GM19468 (cell line): Measurements from ENCODE around the gene CSF1R.
"Not testable (repeated sequence)": the region's sequence is repeated elsewhere in the genome, so short reads cannot be mapped to it uniquely, and the experiment has no call there.

Experiments used
- ATAC-seq: cut with Tn5 transposase; IDR thresholded peaks from one replicate; pipeline ENCODE4 v1.9.1; 2021; ENCODE audit warnings: mild to moderate bottlenecking, moderate library complexity, moderate number of reproducible peaks; ENCODE audit not compliant: unreplicated experiment; ENCODE audit errors: extremely low read depth

Gene CSF1R

DNA sequence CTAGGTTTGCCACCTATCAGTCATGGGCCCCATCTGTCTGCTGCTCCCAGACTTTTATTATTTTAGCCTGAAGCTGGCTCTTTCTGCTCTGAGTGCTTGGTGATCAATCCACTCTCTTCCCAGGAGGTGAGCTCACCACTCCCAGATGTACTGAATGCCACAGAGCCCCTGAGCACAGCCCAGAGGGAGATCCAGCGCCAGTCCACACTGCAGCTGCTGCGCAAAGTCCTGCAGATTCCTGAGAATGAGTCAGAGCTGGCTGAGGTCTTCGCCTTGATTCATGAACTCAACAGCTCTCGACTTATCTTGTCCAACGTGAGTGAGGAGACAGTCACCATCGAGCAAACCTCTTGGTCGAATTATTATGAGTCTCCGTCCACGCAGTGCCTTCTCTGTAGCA is 49.8 kb downstream of the CSF1R start:
- ATAC-seq: no peak

DNA sequence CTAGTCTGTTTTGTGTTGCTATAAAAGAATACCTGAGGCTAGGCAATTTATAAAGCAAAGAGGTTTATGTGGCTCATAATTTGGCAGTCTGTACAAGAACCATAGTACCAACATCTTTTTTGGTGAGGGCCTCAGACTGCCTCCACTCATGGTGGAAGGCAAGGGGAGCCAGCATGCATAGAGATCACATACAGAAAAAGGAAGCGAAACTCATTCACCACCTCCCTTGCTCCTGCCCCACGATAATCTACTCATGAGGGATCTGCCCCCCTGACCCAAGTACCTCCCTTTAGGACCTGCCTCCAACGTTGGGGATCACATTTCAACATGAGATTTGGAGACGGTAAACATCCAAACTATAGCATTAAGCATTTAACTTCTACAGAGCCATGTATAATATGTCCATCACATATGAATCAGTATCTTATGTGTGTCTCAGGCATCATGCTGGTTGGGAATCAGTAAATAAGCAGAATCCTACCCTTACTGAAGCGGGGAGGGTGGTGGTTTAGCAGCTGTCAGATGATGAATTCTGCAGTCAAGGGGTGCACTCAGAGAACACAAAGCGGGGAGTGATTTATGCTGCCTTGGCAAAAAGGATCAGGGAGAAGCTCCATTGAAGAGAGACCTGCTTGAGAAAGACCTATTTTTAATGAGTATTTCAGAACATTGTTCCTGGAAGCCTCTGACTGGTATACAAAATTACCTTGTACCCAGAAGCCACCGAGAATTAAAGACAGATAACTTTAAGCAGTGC is 51.0 kb downstream of the CSF1R start:
- no peak for ATAC-seq

DNA sequence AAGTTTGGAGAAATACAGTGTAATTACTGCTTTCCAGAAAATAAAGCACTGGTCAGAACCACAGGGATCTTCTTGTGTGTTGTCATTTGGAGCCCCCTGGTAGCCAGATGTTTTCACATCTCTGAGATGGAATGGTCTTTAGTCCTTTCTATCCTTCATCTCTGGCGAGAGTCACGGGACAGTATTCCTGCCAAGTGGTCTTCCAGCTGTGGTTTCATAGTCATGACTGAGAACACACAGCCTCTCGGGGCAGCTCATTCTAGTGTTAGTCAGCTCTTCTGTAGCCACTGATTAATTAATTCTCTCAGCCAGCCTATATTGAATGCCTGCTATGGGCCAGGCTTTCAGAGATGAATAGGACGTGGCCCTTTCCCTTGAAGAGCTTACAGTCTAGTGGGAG is 51.7 kb downstream of the CSF1R start:
- ATAC-seq: no peak

DNA sequence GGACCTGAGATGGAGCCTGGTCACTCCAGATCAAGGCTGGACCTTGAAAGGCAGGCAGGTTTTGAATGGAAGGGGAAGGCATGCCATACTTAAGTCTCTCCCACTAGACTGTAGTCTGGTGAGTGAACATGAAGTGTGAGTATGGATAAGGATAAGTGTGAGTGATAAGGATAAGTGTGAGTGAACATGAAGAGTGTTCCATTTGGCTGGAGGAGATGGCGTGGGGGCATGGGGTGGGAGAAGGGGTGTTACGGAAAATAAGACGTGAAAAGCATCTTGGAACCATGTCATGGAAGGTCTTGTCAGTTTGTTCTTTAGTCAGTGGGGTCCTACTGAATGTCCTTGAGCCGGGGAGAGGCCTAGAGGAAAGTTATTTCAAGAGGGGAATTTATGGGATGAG is 53.0 kb downstream of the CSF1R start:
- ATAC-seq: no peak

DNA sequence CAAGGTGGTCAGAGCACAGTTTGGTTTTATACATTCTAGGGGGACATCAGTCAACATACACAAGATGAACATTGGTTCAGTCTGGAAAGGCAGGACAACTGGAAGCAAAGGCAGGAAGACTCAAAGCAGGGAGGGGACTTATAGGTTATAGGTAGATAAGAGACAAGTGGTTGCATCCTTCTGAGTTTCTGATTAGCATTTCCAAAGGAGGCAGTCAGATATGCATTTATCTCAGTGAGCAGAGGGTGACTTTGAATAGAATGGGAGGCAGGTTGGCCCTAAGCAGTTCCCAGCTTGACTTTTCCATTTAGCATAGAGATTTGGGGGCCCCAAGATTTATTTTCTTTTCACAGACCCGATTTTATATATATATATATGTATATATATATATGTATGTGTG is 58.3 kb downstream of the CSF1R start:
- not testable (repeated sequence) for ATAC-seq

DNA sequence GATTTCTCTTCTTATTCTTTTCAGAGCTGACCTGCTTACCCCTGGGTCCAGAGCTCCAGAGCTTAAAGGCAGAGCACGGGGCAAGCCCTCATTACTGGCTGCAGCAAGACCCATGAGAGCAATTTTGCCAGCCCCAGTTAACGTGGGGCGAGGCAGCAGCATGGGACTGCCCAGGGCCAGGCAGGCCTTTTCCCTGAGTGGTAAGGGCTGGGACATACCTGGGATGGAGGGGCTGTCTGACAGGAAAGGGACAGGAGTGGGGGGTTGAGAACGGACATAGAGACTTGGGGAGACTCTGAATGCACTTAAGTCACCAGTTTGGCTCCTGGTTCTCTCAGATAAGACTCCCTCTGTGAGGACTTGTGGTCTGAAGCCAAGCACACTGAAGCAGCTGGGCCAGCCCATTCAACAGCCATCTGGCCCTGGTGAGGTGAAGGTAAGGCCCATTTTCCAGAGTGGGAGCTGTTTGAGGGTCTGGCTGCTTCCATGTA is 59.6 kb downstream of the CSF1R start:
- ATAC-seq: no peak

DNA sequence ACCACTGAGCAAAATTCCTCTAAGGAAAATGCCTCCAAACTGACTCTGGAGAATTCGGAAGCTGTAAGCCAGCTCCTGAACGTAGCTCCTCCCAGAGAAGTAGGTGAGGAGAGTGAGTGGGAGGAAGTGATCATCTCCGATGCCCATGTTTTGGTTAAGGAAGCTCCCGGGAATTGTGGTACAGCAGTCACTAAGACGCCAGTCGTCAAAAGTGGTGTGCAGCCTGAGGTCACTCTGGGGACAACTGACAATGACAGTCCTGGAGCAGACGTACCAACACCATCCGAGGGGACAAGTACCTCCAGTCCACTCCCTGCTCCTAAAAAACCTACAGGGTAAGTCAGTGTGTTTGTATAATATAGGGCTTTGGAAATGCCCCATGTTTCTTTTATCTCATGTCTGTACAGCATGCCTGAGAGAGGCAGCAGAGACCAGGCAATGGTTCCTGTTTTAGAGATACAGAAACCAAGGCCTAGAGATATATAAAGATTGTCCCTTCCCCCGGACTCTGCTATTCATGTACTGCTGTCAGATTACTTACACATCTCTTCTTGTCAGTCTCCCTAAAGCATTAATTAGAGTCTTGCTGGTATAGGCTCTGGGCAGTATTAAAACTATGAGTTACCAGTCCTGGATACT is 61.9 kb downstream of the CSF1R start:
- no peak for ATAC-seq

DNA sequence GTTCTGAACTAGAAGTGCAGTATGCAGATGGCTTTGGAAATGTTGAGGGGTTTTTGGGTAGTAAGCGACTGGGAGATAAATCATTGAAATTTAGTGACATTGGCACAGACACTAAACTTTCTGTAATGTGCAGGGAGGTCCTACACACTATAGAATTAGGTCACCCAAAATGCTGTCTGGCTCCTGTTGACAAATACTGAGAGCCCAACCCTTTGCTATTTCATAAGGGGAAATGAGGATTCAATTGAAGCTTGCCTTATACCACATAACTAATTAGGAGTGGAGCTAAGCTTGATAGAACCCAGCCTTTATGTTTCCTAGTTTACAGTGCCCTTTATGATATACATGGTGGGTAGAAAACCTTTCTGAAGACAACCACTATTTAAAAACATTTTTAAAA is 63.2 kb downstream of the CSF1R start:
- no peak for ATAC-seq

DNA sequence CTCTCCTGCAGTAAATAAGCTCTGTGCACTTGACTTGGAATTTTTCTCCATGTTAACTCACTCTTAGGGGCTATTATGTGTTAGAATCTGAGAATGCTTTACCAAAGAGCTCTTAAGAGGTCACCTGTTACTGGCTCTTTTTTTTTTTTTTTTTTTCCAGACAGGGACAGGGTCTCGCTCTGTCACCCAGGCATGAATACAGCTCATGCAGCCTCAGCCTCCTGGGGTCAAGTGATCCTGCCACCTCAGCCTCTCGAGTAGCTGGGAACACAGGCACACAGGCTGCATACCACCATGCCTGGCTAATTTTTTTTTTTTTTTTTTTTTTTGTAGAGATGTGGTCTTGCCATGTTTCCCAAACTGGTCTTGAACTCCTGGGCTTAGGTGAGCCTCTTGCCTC is 63.7 kb downstream of the CSF1R start:
- no peak for ATAC-seq

DNA sequence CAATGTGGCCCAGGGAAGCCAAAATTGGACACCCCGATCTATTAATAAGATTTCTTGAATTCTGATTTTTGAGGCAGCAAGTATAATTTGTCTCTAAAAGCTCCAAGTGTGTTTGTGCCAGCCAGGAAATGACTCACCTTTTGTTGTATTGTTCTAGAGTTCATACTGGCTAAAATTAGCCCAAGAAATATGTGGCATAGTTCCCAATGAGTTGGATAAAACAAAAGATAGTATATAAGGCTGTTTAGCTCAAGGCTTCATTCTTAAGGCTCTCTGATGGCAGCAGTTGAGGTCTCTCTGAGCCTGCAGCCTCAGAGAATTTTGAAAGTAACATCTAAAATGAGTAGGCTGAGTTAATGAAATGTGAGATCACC is 64.2 kb downstream of the CSF1R start:
- ATAC-seq: no peak

DNA sequence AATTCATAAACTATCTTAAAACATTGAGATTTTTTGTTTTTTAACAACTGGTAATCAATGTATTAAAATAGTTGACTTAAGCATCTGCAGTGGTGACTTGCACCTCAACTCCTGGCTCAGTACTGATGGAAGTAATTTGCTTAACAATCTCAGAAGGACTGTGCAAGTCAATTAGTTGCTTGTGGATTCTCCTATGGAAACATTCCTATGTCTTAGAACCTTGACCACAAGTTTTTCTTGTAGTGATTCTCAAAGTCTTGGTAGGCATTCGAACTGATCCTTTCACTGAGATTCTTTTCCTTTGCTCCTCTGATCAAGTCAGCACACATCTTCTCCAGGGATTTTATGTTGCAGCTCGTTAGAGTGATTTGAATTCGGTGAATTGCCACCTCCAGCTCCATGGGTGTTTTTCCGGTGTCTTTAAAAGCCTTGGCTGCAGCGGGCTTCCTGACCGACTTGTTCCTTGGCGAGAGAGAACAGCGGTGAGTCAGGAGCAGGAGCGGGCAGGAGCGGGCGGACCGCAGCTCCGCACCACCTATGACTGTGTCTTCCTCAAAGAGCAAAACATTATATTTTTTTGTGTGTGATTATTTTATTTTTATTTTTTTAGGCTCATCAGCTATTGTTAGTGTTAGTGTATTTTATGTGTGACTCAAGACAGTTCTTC is 64.7 kb downstream of the CSF1R start:
- no peak for ATAC-seq

DNA sequence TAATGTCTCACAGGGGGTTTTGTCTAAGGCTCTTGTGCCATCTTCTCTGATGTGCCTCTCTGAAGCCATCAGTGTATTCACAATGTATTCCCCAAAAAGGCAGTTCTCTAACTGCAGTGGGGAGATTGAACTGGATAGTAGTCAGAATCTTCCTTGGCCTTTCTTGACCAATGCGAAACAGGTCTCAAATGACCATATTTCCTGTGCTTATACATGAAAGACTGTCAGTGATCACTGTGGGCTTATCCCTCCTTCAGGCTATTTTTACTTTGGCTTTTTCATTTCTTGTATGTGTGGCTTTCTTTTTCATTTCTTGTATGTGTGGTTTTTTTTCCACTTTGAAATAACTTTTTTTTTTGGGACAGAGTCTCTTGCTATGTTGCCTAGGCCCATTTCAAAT is 66.1 kb downstream of the CSF1R start:
- no peak for ATAC-seq

DNA sequence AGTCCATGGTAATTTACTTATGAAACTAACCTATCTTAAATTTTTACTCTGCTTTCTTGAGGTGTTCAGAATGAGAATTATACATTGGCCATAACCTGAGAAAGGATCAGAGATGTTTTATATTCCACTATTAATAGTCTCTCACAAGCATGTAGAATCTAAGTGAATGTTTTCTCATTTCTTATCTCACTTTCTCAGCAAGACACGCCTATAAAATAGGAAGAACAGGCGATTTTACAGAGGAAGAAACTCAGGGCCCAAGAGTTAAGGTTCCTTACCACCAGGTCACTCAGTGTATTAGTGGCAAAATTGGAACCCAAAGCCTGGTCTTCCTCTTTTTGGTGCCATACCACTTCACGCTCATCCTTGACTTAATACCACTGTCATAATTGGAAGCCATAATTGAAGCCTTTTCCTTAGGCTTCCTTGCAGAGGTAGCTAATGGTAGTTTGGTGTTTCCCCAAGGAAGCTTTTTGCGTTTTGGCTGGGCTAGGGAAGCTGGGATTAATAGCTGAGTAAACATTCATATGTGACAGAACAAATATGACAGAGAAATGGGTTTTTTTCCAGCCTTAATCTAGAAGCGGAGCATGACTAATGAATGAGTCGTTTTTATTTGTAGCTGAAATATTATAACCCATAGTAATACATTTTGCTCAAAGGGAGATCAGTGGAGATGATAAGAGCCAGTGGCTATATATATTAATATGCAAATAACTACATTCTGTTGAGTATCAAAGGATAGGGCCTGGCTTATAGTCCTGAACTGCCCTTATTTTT is 68.9 kb downstream of the CSF1R start:
- no peak for ATAC-seq

DNA sequence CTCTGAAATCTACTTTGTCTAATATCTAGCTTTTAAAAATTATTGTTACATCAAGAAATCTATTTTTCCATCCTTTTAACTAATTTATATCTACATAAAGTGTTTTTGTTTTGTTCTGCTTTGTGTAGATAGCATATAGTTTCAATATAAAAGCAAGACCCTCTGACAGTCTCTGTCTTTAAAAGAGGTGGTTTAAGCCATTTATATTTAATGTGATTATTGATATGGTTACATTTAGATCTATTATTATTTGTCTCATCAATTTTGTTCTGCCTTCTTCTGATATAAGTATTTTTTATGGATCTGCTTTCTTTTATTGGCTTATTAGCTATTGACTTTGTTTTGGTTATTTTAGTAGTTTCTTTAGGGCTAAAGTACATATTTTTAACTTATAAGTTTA is 69.8 kb downstream of the CSF1R start:
- no peak for ATAC-seq

DNA sequence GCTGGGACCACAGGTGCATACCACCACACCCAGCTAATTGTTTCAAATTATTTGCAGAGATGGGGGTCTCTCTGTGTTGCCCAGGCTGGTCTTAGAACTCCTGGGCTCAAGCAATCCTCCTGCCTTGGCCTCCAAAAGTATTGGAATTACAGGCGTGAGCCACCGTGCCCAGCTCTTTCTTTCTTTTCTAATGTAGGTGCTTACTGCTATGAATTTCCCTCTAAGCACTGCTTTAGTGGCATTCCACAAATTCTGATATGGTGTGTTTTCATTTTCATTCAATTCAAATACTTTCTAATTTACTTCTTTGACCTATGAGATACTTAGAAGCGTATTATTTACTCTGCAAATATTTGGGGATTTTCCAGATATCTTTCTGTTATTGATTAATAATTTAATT is 70.9 kb downstream of the CSF1R start:
- no peak for ATAC-seq

DNA sequence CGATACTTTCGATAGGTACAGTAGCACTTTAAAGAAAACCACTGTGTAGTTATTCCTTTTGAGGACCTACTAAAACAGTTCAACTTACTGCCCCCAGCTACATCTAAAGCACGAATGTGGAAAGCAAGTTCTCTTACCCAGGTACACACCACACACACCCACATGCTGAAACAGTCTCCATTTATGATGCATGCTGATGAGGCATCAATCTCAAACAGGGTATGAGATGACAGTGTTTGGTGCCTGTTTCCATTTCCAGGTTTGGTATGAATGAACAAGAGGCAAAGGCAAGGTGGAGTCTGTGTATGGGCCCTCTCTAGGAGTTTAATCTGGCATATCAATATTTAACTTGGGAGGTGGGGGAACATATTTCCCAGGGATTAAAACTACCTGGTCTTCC is 71.9 kb downstream of the CSF1R start:
- no peak for ATAC-seq

DNA sequence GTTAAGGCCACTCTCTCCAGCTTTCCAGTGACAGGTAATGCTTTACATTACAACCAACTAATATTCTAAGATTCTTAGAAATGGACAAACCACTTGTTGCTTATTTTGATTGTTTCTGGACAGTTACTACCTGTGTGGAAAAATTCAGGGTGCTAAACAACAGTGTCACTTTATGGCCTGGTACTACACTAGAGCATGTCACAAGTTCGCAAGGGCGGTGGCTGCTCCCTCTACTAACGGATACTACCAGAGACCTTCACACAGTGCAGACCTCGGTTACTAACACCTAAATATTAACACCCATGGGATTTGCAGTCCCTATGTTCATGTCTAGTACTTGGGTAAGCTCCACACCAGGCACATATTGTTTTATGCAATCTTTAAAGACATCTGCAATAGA is 72.4 kb downstream of the CSF1R start:
- ATAC-seq: no peak

DNA sequence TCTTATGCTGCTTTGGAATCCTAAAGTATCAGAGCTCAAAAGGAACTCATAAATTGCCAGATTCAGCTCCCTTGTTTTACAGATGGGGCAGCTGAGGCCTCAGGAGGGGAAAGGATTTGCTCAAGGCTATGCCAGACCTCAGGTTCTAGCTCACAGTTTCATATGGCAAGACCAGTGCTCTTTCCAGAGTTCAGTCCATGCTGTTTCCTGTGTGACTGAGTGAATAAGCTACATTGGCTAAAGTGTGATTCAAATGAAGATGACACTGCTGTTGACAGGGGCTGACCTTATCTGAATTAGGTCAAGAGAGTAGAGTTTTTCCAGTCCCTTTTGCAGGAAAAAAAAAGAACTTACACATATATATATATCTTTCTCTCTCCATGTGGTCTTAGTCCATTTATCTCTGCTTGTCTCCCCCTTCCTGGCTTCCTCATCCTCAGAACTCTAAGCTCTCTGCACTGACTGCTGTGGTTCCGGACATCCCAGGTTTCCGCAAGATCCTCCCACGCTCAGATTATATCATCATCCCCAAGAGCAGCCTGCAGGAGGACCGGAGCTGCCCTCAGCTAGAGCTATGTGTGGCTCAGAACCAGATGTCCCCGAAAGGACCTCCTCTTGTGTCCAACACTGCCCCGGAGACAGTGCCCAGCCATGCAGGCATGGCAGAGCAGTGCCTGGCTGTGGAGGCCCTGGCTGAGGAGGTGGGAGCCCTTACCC is 76.5 kb downstream of the CSF1R start:
- no peak for ATAC-seq

DNA sequence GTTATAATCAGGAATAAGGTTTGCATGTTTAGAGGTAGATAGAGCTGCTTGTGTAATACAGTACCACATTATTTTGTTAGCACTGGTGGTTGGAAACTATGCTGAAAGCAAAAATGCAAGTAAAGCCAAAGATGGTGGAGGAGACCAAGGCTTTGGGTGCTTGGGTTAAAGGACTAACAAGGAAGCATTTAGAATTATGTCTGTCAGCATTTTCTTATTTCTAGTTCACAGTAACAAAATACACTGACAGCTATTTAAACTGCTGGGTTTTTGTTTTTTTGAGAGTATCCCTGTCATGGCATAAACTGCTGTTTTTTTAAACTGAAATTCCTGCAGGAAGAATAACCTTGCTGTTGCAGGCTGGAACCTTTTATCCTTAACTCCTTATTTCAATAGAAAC is 79.3 kb downstream of the CSF1R start:
- no peak for ATAC-seq

DNA sequence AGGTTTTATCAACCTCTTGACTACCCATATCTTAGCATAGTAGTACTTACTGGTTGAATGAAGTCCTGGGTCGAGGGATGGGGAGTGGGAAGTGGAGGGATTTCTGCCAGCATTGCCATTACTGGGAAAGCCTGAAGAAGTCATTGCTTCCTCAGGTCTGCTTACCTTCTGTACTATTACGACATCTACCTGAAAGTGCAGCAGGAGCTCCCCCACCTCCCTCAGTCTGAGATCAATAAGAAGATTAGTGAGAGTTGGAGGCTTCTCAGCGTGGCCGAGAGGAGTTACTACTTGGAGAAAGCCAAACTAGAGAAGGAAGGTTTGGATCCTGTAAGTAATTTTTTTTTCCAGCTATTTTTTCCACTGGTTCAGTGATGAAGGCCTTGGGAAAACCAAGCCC is 80.0 kb downstream of the CSF1R start:
- no peak for ATAC-seq
